Activated CD8-positive, alpha-beta T cell treated with anti-CD3 and anti-CD28 coated beads, Interleukin-2, amount 10 ng/mL, durations not matched to agents 7 days and 5 days (primary cell): ENCODE data around the gene SLBP. TPM values are rescaled to one million over a fixed set of nuclear protein-coding genes. Genes with fewer than 3 reads are reported as not detected.

Experiments used
- ATAC-seq: fragments of 150-1000 bp; cut with Tn5 transposase; one replicate; pipeline ENCODE4 v1.10.0; 2021; ENCODE audit warnings: moderate library complexity
- CTCF ChIA-PET: fragments of 350-600 bp; sonication (Branson Sonifier 250); formaldehyde crosslinking; loops from one replicate; lab custom pipeline; 2021; ENCODE audit warnings: antibody characterized with exemption; lab: Charles Lee
- POLR2A ChIA-PET: fragments of 350-600 bp; sonication (Branson Sonifier 250); formaldehyde crosslinking; loops from one replicate; lab custom pipeline; 2021; ENCODE audit warnings: antibody characterized with exemption; lab: Charles Lee
- DNase-seq: peaks from one replicate; pipeline ENCODE4 v3.0.0-alpha.2; 2020
- H3K27ac Mint-ChIP-seq: one replicate; pipeline ENCODE4 v1.8.0; 2021; ENCODE audit warnings: mild to moderate bottlenecking, mixed read lengths
- H3K27me3 Mint-ChIP-seq: one replicate; pipeline ENCODE4 v1.8.0; 2021; ENCODE audit warnings: low read depth, mixed read lengths
- H3K36me3 Mint-ChIP-seq: one replicate; pipeline ENCODE4 v1.8.0; 2021; ENCODE audit warnings: low read depth, mixed read lengths
- H3K4me1 Mint-ChIP-seq: one replicate; pipeline ENCODE4 v1.8.0; 2021; ENCODE audit warnings: low read depth, mixed read lengths
- H3K4me3 Mint-ChIP-seq: one replicate; pipeline ENCODE4 v1.8.0; 2021; ENCODE audit warnings: mild to moderate bottlenecking, mixed read lengths
- H3K9me3 Mint-ChIP-seq: one replicate; pipeline ENCODE4 v1.8.0; 2022; ENCODE audit warnings: mixed read lengths; ENCODE audit not compliant: insufficient read depth
- total RNA-seq, 2 experiments: library from RNA; stranded (reverse); gene quantifications; one replicate each; pipeline ENCODE4 v1.2.3, GENCODE V29; 2021

The SLBP gene
- total RNA-seq, 2 experiments from 2014 or later: 132 to 136 TPM

DNA sequence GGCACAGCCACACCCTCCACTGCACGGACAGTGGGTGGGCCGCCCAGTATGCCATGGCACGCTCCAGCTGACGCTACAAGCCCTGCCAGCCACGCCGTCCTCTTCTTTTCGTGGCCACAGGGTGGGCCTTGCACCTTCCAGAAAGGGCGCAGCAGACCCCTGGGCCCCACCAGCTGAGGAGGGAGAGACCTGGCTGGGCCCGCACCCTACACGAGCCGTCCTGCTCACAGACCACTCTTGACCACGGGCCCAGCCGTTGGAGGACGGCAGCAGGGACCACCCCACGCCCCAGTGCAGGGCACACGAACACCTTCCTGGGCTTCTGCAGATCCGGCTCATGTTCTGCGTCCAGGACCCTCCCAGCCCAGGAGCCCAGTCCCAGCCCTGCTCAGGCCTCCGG, 55.1 kb downstream of the SLBP start:
- Mint-ChIP-seq H3K4me1 (no peaks in the 10 kb centered on the region), H3K36me3 (no peaks in the 10 kb centered on the region), H3K27me3 (no peaks in the 10 kb centered on the region), H3K4me3 (no peak overlapping the region), H3K9me3 (no peaks in the 10 kb centered on the region), H3K27ac (no peak overlapping the region)
- POLR2A ChIA-PET: no interaction called here
- DNase-seq: no peak
- ATAC-seq: no peak
- CTCF ChIA-PET: no interaction called here

DNA sequence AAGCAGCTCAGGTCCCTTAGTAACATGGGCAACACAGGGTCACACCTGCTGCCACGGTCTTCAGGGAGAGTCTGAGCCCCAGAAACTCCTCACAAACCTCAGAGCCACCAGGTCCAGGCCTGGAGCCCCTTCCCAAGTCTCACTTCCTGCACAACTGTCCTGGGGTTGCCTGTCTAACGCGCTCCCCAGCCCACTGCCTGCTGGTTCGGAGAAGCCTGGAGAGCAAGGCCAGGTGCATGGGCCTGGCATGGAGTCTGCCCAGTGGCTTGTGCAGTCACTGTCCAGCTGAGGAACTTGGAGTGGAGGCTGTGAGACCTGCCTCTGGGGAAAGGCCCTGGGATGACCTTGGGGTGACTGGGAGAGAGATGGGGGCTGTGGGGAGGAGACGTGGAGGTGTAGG, 56.0 kb downstream of the SLBP start:
- H3K27ac Mint-ChIP-seq: no peak overlapping the region
- CTCF ChIA-PET: no interaction called here
- DNase-seq: no peak

DNA sequence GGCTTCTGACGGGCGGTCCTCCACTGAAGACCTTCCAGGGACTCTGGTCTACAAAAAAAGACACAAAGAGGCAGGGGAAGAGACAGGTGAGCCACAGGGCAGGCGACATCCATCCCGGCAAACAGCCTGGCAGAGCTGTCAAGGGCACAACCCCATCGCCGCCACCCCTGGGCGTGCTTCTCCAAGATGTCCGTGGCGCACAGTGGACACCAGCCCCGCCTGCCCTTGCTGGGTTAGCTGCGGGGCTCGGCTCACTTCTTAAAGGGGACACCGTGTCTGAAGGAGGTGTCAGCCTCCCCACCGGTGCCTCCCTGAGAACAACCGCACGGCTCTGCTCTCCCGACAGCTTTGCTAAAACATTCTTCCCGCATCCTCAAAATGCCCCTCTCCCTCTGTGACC, 56.4 kb downstream of the SLBP start:
- POLR2A ChIA-PET: no interaction called here
- CTCF ChIA-PET: no interaction called here

More for the DNA sequence above, 56.0 kb downstream of the SLBP start:
- POLR2A ChIA-PET: no interaction called here
- H3K27me3 Mint-ChIP-seq: no peaks in the 10 kb centered on the region
- no peak for ATAC-seq
- no peaks in the 10 kb centered on the region for H3K9me3 Mint-ChIP-seq
- H3K36me3 Mint-ChIP-seq: no peaks in the 10 kb centered on the region
- H3K4me3 Mint-ChIP-seq: no peak overlapping the region
- H3K4me1 Mint-ChIP-seq: no peaks in the 10 kb centered on the region

DNA sequence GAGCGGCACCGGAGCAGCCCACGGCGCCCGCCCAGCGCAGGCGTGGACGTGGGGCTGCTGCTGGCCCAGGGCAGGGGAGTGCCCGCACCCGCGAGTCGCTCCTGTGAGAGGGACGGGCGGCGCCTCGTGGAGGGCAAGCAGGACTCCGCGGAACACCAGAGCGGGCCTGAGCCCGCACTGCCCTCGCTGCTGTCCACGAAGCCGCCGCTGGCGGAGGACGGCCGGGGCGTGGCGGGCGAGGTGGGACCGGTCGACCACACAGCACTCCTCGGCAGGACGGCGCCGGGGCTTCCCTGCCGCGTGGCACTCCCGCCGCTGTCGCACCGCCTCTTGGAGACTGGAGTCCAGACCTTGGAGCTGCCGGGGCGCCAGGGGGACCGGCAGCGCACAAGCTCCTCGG, 57.0 kb downstream of the SLBP start:
- Mint-ChIP-seq H3K4me3 (no peak overlapping the region), H3K4me1 (no peaks in the 10 kb centered on the region), H3K27me3 (no peaks in the 10 kb centered on the region), H3K36me3 (no peaks in the 10 kb centered on the region), H3K27ac (no peak overlapping the region), H3K9me3 (no peaks in the 10 kb centered on the region)
- no peak for ATAC-seq
- ChIA-PET POLR2A (interaction anchor here (0.6 kb wide), 1 partner anchor 387 kb away, joined by 3 read pairs; no protein-coding TSS in a partner anchor), CTCF (no interaction called here)
- DNase-seq: no peak

More for the DNA sequence above, 56.4 kb downstream of the SLBP start:
- Mint-ChIP-seq H3K4me3 (no peak overlapping the region), H3K27ac (no peak overlapping the region), H3K36me3 (no peaks in the 10 kb centered on the region), H3K9me3 (no peaks in the 10 kb centered on the region), H3K27me3 (no peaks in the 10 kb centered on the region), H3K4me1 (no peaks in the 10 kb centered on the region)
- ATAC-seq (no peak), DNase-seq (no peak)

DNA sequence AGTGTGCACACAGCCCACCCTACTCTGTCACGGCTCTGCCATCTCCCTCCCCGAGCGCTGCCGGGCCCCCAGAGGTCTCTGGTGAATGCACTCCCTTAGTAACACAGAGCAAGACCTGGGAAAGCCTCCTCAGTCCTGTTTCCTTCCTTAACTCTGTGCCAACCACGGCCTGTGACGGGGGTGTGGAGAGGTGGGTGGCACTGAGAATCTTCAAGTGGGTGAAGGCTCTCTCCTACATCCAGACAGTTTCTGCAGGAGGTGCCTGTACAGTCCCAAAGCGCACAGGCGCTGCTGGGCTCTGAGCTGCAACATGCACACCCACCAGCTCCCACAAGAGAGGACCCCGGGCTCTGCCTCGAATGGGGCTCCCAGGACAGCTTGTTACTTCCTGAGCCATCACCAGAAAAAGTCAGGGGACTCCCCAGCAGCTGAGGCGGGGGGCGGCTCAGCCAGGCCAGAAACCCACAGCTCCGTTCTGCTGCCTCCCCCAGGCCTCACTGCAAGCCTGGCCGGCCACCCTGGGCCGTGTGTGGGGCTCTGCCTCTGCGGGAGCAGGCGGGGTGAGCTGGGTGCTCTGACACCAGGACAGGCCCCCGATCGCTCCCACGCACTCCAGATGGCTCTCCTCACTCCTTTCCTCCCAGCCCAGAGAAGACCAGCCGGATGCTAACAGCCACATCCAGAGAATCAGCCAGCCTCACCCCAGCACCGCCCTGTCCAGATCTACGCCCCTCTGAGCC, 57.7 kb downstream of the SLBP start:
- ChIA-PET CTCF (no interaction called here), POLR2A (no interaction called here)
- Mint-ChIP-seq H3K27me3 (no peaks in the 10 kb centered on the region), H3K9me3 (no peaks in the 10 kb centered on the region), H3K4me3 (no peak overlapping the region), H3K4me1 (no peaks in the 10 kb centered on the region), H3K27ac (no peak overlapping the region), H3K36me3 (no peaks in the 10 kb centered on the region)
- ATAC-seq (no peak), DNase-seq (no peak)

DNA sequence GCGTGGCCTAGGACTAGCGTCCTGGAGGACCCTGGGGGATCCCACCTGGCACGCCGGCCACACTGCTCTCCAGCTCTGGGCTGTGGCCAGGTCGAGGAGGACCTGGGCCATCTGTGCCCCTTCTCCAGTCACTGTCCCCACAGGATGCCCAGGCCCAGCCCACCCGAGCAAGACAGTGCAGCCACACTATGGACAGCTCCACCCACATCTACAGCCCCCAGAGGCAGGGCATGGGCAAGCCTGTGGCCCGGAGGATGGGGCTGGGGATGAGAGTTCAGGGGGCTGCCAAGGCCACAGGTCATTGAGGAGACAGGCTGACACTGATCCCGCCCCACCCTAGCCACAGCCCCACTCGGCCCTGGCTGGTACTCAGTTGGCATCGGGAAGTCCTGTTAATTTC, 58.3 kb downstream of the SLBP start:
- Mint-ChIP-seq H3K4me1 (no peaks in the 10 kb centered on the region), H3K9me3 (no peaks in the 10 kb centered on the region), H3K4me3 (no peak overlapping the region), H3K36me3 (no peaks in the 10 kb centered on the region), H3K27ac (no peak overlapping the region), H3K27me3 (no peaks in the 10 kb centered on the region)
- DNase-seq (no peak), ATAC-seq (no peak)
- ChIA-PET POLR2A (no interaction called here), CTCF (no interaction called here)

DNA sequence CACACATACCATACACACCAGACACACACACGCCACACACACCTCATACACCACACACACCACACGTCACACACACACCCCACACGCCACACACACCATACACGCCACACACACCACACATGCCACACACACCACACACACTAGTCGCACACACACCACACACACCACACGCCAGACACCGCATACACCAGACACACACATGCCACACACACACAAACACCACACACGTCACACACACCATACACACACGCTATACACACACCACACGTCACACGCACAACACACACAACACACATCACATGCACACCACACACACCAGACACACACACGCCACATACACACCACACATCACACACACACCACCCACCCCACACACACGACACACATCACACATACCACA, 60.0 kb downstream of the SLBP start:
- DNase-seq (no peak), ATAC-seq (no peak)
- peaks cover 8% of the 10 kb centered on the region for H3K4me1 Mint-ChIP-seq
- H3K4me3 Mint-ChIP-seq: no peak overlapping the region
- CTCF ChIA-PET: no interaction called here
- H3K27ac Mint-ChIP-seq: no peak overlapping the region
- H3K9me3 Mint-ChIP-seq: no peaks in the 10 kb centered on the region
- no peaks in the 10 kb centered on the region for H3K27me3 Mint-ChIP-seq
- POLR2A ChIA-PET: no interaction called here
- H3K36me3 Mint-ChIP-seq: no peaks in the 10 kb centered on the region

DNA sequence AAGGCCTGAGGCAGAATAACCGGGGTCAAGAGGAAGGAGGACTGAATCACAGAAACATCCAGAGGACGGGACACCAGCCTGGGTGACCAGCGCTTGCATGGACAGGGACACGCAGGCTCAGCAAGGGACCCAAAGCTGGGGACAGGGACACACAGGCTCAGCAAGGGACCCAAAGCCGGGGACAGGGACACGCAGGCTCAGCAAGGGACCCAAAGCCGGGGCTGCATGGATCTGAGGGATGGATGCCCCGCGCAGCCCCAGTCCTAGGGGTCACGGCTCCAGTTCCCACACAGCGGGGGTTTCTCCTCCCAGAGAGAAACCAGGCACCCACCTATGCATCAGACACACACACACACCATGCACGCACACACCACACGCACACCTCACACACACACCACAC, 60.5 kb downstream of the SLBP start:
- ATAC-seq (peak; percentile 27), DNase-seq (no peak)
- POLR2A ChIA-PET: no interaction called here
- no peaks in the 10 kb centered on the region for H3K27me3 Mint-ChIP-seq
- H3K27ac Mint-ChIP-seq: no peak overlapping the region
- no peaks in the 10 kb centered on the region for H3K9me3 Mint-ChIP-seq
- CTCF ChIA-PET: no interaction called here
- no peaks in the 10 kb centered on the region for H3K36me3 Mint-ChIP-seq
- no peak overlapping the region for H3K4me3 Mint-ChIP-seq
- H3K4me1 Mint-ChIP-seq: peaks cover 8% of the 10 kb centered on the region

DNA sequence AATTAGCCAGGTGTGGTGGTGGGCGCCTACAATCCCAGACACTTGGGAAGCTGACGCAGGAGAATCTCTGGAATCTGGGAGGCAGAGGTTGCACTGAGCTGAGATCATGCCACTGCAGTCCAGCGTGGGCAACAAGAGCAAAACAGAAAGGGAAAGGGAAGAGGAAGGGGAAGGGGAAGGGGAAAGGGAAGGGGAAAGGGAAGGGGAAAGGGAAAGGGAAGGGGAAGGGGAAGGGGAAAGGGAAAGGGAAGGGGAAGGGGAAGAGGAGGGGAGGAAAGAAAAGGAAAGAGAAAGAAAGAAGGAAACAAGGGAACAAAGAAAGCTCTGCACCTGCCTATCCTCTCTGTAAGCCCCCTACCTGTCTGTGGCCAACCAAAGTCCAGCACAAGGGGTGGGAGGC, 63.2 kb downstream of the SLBP start:
- Mint-ChIP-seq H3K9me3 (no peaks in the 10 kb centered on the region), H3K27ac (no peak overlapping the region), H3K27me3 (no peaks in the 10 kb centered on the region), H3K4me3 (no peak overlapping the region), H3K36me3 (no peaks in the 10 kb centered on the region), H3K4me1 (peaks cover 8% of the 10 kb centered on the region)
- ATAC-seq: no peak
- no peak for DNase-seq
- ChIA-PET CTCF (no interaction called here), POLR2A (no interaction called here)

DNA sequence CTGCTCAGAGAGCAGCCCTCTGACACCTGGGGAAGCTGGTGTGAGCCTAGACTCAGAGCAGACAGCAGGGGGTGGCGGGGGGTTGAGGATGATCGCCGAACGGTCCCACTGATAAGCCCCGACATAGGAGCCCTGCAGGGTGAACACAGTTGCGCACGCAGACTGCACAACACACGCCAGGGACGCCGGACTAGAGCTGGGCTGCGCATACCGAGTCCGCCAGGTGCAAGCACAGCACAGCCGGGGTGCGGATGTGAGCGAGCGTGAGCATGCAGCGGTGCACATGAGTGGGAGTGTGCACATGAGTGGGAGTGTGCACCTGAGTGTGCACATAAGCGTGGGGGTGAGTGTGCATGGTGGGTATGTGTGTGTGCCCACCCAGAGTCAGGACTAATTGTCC, 64.7 kb downstream of the SLBP start:
- no peak overlapping the region for H3K4me3 Mint-ChIP-seq
- DNase-seq (no peak), ATAC-seq (no peak)
- no peaks in the 10 kb centered on the region for H3K27me3 Mint-ChIP-seq
- ChIA-PET POLR2A (no interaction called here), CTCF (no interaction called here)
- H3K36me3 Mint-ChIP-seq: no peaks in the 10 kb centered on the region
- H3K4me1 Mint-ChIP-seq: peaks cover 8% of the 10 kb centered on the region
- no peaks in the 10 kb centered on the region for H3K9me3 Mint-ChIP-seq
- H3K27ac Mint-ChIP-seq: no peak overlapping the region

DNA sequence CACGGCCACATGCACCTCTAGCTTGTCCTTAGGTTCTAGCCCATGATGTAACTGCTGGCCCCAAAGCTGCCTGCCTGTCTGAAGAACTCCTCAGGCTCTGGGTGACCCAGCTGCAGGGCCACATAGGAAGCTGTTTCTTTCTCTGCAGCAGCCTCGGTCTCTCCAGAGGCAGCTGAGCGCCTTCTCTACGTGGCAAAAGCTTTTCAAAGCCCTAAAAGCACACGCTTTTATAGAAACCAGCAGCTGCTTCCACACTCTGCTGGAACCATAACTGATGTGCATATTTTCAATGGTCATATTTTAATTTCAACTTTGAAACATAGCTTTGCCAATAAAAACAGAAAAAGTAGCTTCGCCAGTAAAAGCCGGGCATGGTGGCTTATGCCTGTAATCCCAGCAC, 65.4 kb downstream of the SLBP start:
- CTCF ChIA-PET: interaction anchor here (1.1 kb wide), 1 partner anchor 47 kb away, joined by 3 read pairs; no protein-coding TSS in a partner anchor
- no peak overlapping the region for H3K27ac Mint-ChIP-seq
- no peak for ATAC-seq
- H3K27me3 Mint-ChIP-seq: no peaks in the 10 kb centered on the region
- no peaks in the 10 kb centered on the region for H3K36me3 Mint-ChIP-seq
- peaks cover 8% of the 10 kb centered on the region for H3K4me1 Mint-ChIP-seq
- H3K9me3 Mint-ChIP-seq: no peaks in the 10 kb centered on the region
- no peak overlapping the region for H3K4me3 Mint-ChIP-seq
- DNase-seq: no peak
- POLR2A ChIA-PET: no interaction called here

DNA sequence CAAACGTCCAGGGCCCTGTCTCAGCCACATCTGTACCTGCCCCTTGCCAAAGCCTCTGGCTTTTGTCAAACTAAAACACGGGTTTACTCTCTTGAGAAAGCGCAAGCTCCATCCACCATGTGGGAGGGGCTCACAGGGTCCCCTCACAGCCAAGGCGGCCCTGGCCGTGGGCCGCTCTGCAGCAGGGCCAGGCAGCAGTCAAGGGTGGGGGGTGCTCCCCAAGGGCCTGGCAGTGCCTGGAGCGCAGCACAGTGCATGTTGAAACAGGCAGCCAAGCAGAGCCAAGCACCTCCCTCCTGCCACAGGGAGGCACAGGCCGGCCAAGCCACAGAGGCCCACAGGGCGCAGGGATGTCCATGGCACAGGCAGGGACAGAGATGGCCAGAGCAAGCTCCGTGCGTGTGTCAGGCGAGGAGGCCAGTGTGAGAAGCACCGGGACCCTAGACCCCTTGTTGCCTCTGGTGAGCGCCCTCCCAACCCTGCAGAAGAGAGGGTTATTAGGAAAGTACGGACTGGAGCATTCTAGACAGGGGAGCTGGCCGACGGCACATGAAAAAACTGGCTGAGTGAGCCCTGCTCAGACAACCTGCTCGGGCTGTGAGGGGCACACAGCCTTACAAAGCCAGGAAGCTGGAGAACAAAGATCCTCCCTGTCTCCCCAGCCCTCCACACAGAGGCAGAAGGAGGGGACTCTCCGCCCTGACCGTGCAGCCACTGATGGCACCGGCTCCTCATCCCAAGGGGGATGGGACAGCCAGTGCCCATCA, 67.0 kb downstream of the SLBP start:
- ATAC-seq: no peak
- ChIA-PET POLR2A (no interaction called here), CTCF (no interaction called here)
- Mint-ChIP-seq H3K4me3 (no peak overlapping the region), H3K27me3 (no peaks in the 10 kb centered on the region), H3K36me3 (no peaks in the 10 kb centered on the region), H3K4me1 (peaks cover 8% of the 10 kb centered on the region), H3K27ac (no peak overlapping the region), H3K9me3 (no peaks in the 10 kb centered on the region)
- DNase-seq: no peak
